LNCAP (cell line): ENCODE data around the gene OR51E1.

Experiments
- CTCF ChIP-seq: fragments of 450-650 bp; IDR thresholded peaks from 2 replicates; pipeline ENCODE4 v1.5.1; 2017; ENCODE audit warnings: mild to moderate bottlenecking

The OR51E1 gene

DNA sequence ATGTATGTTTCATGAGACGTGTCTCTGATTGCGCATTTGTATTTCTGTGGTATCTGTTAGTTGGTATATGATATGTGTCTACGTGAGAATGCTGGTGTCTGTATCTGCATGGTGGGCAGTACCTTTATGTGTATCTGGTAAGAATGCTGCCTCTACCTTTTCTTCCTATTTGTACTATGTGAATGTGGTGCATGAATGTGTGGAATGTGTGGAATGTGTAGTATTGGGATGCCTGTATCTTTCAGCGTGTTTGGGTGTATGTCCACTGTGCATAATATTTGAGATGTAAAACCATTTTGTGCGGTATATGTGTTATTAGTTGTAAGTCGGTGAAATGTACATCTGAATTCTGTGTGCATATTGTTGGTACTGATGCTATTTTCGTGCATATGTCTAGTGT lies 2.3 kb upstream of the OR51E1 start:
- TF ChIP-seq CTCF = no peak

DNA sequence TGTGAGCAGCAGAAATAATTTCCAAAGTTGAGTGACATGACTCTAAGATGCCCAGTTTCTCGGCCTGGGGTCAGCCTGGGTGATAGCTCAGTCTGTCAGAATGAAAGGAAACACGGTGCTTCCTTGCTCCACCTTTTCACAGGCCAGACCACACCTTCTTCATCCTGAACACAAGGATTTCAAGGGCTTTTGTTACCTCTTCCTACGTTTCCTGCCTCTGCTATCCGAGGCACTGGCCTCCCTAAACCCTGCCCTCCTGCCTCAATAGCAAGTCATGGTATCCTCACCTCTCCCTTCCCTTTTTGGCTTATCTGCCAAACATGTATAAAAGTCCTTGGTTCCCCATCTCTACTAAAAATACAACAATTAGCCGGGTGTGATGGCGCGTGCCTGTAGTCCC lies 1.7 kb upstream of the OR51E1 start:
- TF ChIP-seq CTCF = no peak

- TF ChIP-seq CTCF = no peak
Observed at GRCh38 chr11:4643076-4643475, 706 bp upstream of the OR51E1 start.

- no peak for TF ChIP-seq CTCF
Observed at GRCh38 chr11:4644233-4644632, 451 bp downstream of the OR51E1 start.

DNA sequence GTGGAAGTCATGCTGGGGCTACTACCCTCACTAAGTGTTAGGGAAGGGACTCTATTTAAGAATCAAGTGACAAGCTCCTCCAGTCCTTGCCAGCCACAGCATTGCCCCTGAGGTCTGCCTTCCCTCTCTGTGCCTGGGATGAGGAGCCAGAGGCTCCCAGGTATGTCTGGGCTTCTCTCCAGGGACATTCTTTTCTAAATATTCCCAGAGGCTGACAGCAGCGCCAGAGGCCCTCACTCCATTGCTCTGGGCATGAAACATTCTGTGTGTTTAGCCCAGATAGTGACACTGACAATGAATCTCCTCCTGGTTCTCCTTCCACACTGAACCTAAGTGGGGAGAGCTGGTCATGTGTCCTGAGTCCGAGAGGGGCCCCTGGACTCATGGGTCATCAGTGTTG lies 2.2 kb downstream of the OR51E1 start:
- TF ChIP-seq CTCF = no peak

GRCh38 chr11:4647766-4648165 lies 4.0 kb downstream of the OR51E1 start:
- no peak for TF ChIP-seq CTCF

DNA sequence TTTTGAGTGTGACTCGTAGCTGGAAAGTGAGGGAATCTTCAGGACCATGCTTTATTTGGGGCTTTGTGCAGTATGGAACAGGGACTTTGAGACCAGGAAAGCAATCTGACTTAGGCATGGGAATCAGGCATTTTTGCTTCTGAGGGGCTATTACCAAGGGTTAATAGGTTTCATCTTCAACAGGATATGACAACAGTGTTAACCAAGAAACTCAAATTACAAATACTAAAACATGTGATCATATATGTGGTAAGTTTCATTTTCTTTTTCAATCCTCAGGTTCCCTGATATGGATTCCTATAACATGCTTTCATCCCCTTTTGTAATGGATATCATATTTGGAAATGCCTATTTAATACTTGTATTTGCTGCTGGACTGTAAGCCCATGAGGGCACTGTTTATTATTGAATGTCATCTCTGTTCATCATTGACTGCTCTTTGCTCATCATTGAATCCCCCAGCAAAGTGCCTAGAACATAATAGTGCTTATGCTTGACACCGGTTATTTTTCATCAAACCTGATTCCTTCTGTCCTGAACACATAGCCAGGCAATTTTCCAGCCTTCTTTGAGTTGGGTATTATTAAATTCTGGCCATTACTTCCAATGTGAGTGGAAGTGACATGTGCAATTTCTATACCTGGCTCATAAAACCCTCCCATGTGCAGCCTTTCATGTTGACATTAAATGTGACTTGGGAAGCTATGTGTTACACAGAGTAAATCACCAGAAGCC lies 11.0 kb downstream of the OR51E1 start:
- no peak for TF ChIP-seq CTCF
